Measurements from ENCODE around the gene OTOS.

OTOS gene

DNA sequence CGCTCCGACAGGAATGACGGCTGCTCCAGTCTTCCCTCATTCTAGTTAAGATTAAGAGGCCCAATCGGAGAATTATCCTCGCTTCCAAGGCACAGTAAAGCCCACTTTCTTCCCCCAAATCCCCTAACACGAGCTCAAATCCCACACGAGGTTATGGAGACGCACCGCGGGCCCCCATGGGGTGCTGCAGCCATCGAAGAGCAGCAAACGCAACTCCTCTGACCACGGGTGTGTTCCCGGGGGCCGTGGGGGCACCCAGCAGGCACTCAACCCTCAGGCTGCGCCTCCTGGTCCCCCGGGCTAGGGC, 4.8 kb downstream of the OTOS start:
- no peak for DNase-seq

DNA sequence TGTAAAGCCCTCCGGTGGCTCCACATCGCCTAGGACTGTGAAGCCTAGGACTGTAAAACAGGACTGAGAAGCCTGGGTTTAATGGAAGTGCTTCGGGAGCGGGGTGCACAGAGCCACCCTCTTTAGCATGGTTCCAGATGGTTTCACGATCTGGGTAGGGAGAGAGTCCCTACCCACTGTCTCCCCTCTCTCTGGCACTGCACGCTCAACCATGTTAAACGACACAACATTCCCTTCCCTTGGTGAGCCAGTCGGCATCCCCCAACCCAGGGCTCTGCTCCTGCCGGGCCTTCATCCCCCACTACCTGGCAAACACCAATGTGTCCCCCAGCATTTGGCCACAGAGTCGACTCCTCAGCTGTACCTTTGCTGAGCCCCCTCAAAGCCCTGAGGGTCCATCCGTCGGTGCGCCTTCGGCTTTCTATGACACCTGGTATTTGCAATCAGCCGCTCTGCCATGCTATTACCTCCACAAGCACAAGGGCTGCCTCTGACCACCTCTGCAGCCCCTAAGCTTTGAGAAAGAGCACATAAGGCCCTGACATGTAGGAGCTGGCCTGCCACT, 5.4 kb downstream of the OTOS start:
- DNase-seq: no peak

DNA sequence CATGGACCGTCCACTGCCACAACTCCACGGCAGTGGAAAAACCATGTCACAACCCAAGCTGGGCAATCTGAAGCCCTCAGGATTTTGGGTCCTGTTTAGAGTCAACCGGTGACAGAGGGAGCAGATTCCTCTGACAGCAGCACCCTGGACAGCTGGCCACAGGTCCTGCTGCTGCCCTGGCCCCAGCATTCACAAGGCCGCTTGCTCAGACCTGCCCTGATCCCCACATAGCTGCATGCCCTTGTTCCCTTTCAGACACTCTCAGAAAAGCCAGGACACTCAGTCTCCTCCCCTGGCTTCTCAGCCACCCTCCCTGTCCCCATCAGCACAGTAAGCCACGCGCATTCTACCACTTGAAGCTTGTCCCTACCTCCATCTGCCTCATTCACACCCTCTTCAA, 6.0 kb downstream of the OTOS start:
- no peak for DNase-seq

DNA sequence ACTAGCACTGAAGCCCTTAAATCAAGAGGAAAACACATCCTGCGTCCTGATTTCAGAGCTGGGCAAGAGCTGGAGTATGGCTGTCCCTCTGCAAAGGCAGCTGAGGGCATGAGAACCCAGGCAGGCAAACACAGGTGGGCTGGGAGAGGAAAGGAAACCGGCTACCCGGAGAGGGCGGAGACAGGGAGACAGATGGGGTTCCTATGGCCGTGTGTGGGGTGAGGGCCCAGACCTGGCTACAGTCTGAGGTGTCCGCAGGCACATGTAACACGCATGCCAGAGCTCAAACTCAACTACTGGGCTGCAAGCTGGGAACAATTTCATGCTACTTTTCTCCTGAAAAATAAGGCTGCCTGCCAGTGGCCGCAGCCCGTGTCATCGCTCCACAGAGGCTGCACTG, 7.1 kb downstream of the OTOS start:
- no peak for DNase-seq

DNA sequence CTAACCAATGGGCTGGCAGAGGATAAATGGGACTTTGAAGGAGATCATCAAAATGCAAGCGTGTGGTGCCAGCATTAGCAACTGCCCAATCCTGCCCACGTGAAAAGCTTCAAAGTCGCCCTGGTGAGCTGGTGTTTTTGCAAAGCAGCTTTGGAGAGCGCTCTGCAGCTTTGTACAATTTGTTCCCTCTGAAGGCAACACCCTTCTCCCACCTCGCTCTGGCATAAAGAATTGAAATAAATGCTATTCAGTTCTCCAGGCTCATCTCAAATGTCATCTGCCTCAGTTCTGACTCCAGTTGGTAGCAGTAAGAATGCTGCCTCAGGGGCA, 7.8 kb downstream of the OTOS start:
- DNase-seq: no peak

DNA sequence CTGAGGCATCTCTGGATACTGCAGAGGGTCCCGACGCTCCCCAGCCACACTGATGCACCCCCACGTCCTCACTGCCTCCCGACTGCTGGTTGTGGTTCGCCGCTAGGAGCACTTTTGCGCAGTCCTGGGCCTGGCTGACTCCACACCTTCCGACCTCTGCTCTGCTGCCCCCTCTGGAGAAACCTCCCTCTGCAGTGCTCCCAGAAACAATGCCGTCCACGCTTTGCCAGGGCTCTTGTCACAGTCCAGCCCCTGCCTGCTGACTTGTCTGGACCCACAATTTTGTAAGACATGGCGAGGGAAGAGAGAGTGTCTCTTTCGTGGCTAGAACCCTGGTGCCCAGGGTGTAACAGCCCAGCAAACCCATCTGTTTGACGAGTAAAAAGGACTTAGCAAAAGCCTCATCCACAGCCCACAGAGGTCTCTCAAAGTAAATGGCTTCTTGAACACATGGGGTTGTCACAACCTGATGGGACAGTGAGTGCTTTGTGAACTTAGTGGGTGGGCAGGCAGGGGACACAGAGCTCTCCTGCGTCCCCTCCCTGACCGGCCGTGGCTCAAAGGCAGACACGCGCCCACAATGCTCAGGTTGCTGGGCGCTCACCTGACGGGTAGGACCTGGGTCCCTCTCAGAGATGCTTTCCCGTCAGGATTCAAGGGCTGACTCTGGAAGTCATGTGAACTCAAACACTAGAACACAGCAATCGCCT, 8.4 kb downstream of the OTOS start:
- no peak for DNase-seq

DNA sequence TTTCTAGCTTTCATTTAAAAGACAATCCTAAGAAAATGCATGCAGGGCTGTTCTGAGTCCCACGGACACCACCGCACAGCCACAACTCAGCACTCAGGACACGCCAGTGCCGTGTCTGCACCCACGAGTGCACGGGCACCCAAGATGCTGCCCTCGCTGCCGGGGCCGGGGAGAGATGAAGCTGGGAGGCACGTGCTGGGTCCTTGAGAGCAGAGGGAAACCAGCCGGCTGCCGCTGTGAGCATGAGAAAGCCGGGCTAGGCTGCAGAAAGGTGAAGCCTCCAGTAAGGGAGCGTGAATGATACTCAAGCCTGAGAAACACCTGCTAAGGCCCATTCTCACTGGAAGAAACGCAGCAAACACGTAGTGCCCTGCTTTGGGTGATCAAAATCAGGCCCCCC, 9.2 kb downstream of the OTOS start:
- no peak for DNase-seq

DNA sequence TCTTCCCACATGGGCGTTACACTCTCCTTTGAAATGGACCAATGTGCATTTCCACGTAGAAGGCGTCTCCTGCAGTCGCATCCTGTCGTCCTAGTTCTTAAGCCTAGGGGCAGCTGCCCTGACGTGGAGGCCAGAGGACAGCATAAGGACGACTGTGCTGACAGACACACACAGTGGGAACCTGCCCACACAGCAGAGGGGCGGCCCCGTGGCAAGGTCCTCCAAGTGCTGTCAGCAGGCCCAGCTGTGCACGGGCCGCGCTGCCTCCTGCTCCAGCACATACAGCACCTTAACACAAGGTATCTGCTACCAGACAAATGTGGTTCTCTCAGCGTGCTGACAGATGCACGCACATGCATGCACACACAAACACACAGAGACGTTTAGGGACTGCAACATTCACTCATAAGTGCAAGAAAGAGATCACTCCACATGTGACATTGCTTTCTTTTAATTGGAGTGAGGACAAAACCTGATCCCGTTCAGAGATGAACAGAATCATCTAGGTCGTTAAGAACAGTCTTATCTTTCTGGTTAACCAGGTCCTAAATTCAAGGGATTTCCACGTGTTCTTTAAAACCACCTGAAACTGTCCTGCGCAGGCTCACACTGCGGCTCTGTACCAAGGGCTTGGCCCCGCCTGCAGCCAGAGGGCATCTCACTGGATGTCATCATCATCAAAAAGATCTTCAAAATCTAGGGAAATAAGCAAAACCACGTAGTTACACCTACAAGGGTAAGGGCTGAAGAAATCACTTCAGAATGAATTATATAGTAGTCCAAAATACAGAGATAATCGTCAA, 9.9 kb downstream of the OTOS start:
- DNase-seq: no peak

DNA sequence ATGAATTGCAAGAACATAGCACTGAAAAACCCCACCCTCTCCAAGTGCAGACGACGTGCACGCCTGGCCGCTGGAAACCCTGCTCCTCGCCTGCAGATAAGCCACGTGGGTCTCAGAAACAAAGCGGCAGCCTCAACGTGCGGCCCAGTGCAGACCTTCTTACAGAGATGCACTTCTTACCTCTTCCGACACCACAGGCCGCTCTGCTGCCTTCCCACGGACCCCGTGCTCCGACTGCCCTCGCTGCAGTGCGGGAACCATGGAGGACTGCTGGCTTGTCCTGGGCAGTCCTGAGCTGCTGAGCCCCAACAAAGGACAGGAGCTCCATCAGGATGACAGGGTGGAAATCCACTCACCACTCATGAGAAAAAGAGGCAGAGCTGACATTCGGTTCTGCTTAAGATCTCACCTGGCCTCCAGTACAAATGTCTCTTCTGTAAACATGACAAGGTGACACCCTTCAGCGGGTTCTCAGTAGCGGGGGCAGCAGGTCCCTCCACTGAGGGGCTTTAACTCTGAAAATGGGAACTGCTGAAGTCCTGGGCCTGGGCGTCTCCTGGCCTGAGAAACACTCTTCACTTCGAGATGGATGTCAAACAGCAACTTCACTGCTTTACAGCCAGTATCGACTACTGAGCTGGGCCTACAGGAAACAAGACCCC, 10.6 kb downstream of the OTOS start:
- no peak for DNase-seq

DNA sequence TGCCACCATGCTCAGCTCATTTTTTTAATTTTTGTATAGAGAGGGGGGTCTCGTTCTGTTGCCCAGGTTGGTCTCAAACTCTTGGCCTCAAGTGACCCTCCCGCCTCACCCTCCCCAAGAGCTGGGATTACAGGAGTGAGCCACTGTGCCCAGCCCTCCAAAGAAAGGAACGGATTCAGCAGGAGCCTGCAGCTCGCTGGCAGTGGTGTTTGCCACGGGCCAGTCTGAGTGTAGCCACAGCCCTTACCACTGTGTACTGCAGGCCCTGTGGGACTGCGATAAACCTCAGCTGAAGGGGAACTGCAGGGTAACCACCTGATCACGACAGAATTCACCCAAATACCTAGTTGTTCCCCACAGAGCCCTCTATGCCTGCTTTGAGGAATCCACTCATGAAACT, 11.1 kb downstream of the OTOS start:
- no peak for DNase-seq

DNA sequence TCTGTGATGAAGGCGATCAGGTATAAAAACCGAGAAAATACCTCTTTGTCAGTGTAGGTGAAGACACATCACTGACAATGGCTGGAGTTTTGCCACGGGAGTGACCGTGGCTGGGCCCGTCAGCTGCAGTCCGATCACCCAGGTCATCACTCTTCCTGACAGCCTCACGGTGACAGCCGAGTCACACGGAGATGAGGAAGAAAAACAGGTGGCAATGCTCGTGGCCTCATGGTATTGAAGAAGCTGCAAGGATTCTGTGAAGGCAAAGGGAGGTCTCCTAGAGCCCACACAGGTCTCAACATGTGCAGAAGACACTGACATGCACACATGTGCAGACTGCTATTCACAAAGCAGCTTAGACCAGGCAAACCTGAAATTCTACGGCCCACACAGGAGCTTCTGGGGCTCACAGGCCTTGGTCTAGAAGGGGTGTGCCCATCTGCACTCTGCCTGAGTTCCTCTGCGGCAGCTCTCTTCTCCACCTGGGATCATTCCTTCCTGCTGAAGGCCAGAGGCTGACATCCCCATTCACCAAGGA, 11.8 kb downstream of the OTOS start:
- no peak for DNase-seq

DNA sequence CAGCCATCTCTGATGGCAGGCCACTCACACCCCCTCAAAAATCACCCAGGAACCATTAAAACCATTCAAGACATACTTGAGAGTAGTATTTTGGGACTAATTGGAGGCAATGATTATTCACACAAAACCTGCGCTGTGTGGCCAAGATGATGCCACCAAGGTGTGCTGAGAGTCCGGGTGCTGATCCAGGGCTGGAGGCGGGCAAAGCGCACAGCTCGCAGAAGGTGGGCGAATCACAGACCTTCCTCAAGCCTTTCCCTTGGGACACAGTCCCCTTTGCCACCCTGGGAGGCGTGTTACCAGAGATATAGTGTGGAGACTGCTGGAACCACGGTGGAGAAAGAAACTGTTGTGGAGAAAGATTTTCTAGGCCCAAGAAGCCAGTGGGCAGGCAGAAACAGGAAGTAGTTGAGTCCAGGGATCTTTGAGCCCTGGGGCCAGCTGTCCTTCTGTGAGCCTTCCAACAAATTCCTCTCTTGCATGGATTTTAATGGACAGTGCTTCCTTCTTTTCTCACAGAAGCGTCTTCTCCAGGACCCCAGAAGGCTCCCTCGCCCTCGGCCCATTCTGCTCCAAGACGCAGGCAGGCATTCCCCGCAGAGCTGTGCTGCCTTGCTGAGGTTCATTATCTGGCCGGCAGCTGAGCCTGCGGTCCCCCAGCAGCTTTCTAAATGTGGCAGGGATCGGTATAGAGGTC, 12.4 kb downstream of the OTOS start:
- no peak for DNase-seq

DNA sequence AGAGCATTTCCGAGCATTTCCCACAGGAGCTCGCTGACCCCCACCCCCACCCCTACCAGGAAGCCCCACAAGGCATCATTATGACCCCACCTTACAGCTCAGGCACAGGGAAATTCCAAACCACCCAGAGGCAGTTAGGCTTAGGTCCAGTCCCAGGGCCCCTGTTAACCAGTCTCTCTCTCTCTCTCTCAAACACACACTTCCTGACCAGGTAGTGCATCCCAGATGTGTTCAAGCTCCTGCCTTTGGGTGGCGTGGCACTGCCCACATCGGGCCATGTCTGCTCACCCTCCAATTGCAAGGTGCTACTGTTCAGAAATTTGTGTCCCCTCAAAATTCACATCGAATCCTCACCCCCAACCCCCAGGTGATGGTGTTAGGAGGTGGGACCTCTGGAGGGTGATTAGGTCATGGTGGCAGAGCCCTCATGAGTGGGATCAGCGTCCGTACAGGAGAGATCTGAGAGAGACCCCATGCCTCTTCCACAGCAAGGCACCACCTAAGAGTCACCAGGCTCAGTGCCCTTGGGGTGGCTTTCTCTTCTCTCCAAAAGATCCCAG, 13.2 kb downstream of the OTOS start:
- no peak for DNase-seq

DNA sequence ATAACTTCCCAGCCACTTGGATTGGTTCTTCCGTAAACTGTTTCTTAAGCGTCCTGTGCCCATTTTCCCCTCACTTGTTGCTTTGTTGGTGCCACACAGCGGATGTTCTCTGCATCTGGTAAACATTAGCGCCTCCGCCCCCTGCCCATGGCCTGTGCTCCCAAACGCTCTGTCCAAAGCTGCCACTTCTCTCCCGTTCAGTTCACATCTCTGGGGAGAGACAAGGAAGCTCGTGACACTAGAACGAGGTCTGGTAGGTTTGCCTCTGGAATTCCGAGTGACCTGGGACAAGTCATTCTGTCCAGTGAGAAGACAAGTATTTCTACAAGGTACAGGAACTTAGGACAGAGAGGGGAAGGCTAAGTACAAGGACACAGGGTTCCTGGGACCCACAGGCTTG, 13.7 kb downstream of the OTOS start:
- DNase-seq: no peak

DNA sequence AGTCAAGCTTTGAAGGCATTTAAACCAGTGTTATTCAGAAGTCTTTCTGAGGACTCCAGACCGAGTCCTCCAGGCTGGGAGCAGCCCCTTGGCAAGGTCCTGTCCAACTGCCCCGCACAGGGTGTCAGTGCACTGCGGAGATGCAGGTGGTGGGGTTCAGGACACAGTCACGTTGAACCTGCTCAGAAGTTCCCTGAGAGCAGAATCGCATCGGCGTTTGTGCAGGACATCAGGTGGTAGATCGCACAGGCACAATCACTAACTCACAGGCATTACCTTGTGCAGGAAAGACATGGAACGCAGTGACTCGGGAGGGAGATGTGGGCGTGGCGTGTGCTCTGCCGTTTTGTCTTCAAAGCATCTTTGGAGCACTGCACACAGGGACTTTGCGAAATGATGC, 14.7 kb downstream of the OTOS start:
- DNase-seq: no peak

DNA sequence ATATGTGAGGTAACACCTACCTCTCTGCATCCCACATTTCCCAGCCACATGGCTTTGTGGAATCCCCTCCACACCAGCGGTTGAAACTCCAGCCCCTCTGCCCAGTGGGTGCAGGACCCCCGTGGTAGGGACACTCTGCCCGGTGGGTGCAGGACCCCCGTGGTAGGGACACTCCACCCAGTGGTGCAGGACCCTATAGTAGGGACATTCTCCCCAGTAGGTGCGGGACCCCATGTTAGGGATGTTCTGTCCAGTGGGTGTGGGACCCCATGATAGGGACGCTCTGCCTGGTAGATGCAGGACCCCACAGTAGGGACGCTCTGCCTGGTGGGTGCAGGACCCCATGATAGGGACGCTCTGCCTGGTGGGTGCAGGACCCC, 15.8 kb downstream of the OTOS start:
- DNase-seq: no peak

DNA sequence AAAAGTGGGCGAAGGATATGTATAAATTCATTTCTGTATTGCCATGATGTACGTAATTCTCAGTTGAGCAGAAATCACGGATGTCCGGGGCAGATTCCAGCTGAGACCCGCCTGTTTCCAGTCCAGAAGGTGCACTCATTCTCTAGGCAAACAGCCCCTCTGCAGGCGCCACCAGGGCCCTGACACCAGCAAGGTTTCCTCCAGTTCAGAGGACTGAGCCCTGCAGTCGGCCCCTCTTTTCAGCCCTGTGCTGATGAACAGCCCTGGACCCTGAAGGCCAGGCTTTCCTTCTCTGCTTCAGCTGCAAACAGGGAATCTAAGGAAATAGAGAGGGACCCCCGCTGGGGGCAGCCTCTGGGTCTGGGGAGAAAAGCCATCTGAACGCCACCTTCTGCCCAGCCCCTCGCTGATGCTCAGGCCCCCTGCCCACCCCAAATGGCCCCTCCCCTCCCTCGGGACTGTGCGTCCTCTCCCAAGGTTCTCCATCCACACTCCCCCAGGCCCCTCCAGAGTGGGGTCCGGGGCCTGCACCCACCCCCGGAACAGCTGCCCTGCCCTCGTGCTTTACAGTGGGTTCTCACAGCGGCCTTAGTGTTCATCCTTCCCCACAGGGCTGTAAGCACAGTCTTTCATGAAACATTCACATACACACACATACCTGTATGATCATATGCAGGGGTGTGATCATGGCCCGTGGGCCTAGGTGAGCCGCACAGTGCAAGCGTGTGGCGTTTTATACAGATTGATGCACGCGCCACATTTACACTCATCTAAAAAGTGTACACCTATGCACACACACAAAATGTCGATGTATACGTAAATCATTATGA, 16.4 kb downstream of the OTOS start:
- no peak for DNase-seq

DNA sequence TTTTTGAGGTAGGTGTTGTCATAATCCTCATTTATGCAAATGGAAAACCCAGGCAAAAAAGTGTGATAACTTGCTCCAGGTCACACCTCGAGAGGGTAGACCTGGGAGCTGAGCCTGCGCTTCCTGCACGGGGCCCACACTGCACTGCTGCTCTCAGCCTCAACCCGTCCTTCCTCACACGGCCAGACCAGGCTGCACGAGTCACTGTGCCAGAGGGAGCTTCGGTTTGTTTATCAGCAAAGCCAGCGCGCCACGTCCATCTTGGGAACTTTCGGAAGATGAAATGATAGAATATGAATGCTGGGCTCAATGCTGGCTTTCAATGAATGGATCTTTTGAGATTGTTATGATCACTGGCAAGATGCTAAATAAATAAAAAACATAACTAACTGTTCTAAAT, 18.8 kb downstream of the OTOS start:
- no peak for DNase-seq

DNA sequence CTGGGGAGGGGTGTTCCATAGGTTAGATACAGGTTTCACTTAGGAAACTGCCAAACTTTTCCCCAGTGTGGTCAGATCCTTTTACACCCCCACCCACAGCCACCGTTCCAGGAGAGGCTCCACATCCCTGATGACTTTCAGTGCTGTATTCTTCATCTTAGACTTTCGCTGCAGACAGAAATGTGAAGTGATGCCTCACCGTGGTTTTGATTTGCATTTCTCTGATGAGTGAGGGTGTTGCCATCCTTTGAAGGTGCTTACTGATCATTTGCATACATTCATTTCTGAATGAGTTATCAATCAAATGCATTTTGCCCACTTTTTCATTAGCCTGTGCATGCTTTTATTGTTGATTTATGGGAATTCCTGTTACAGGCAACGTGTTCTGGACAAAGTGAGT, 19.3 kb downstream of the OTOS start:
- DNase-seq: no peak

DNA sequence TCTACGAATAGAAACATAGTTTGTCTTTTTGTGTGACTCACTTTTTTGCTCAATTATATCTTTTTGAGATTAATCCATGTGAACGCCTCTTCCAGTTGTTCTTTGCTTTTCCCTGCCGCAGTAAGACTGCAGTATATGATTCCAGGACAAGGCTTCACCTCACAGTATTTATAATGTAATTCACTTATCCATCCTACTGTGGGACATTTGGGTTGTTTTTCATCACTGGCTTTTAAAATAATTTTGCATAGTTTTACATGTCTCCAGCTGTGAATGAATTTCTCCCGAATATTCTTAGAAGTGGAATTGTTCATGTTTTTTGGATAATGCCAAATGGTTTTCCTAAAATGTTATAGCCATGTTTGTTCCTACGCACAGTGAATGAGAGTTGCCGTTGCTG, 26.2 kb downstream of the OTOS start:
- DNase-seq: no peak

DNA sequence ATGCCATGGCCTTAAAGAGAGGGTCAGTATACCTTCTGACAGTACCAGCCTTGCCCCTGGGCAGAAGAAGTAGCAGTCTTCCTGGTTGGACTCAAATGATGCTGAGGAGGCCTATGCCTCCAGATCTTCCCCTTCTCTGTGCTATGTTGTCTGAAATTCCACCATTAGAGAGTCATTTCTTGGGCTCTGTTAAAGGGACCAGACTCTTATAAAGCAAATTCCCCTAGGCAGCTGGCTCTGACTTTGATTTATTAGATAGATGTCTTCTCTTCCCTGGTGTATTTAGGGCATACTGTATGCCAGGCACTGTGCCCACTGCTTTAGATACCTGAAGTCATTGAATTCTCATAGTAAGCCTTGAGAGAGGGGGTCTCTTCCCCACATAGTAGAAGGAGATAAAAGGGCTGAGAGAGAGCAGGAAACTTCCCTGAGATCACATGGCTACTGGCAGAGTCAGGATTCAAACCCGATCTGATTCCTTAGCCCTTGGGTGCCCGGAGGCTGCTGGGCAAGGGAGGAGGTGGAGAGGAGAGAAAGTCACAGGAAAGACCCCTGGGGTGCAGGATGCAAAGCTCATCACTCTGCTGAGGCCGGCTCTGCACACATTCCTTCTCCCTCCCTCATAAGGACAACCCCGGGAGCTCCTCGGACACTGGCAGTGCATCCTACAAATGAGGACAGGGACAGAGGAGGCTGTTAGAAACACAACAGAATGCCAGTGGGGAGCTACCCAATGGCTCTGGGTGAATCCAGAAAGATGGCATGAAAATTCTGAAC, 27.4 kb downstream of the OTOS start:
- DNase-seq: no peak
